Measurements from ENCODE around the gene CC2D1A. TPM values are rescaled to one million over a fixed set of nuclear protein-coding genes. Genes with fewer than 3 reads are reported as not detected.

Gene CC2D1A
- total RNA-seq, 1 donor from 2014 or later = 128 TPM

DNA sequence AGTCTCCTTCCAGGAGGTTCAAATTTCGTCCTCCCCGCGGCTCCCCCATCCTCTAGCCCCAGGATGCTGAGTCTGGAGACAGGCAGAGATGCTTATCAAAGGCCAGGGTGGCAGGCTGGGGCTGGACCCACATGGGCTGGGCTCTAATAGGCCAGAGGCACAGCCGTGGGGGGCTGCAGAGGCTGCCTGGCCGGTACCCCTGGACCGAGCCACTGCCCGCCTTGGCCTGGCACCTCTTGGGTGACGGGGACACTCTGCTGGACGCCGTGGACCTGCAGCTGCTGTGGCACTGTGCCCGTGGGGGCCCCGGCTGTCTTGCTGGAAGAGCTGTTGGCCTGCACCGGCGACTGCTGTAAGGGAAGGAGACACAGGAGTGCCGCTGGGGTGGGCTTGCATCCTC is 74.3 kb downstream of the CC2D1A start:
- Histone ChIP-seq H3K36me3 (peaks cover 0 to 6% of the 10 kb centered on the region in 2 donors), H3K4me3 (no peak overlapping the region), H3K9me3 (no peaks in the 10 kb centered on the region), H3K27ac (no peak overlapping the region), H3K27me3 (no peaks in the 10 kb centered on the region), H3K4me1 (peaks cover 4 to 18% of the 10 kb centered on the region in 2 donors)
- no peak for DNase-seq (ENCODE audit: low spot score in 2 of 2)
- TF ChIP-seq CTCF (IDR thresholded peaks at IDR 0.05) = no peak
- intact Hi-C loops (cut with DNase I) = no loop called here

Other genes with a start within 250 kb of the CC2D1A start
- 89.9 TPM for gene MRI1, start 141.7 kb upstream of the CC2D1A start, total RNA-seq
- 163 TPM for gene C19orf53, start 131.7 kb upstream of the CC2D1A start, total RNA-seq
- 23.2 TPM for gene ZSWIM4, start 110.8 kb upstream of the CC2D1A start, total RNA-seq
- gene NANOS3, start 29.1 kb upstream of the CC2D1A start, total RNA-seq = not detected
- not detected for gene BRME1, start 84 bp upstream of the CC2D1A start, total RNA-seq
- gene PODNL1, start 32.2 kb downstream of the CC2D1A start, total RNA-seq = 12.9 TPM
- gene DCAF15, start 46.3 kb downstream of the CC2D1A start, total RNA-seq = 35.0 TPM
- 3.3 TPM for gene RFX1, start 100.1 kb downstream of the CC2D1A start, total RNA-seq
- gene RLN3, start 121.9 kb downstream of the CC2D1A start, total RNA-seq = not detected
- 4.2 TPM for gene IL27RA, start 125.6 kb downstream of the CC2D1A start, total RNA-seq
- 1.7 TPM for gene PALM3, start 155.9 kb downstream of the CC2D1A start, total RNA-seq
- gene MISP3, start 166.6 kb downstream of the CC2D1A start, total RNA-seq = 6.0 TPM
- not detected for gene C19orf67, start 179.6 kb downstream of the CC2D1A start, total RNA-seq
- 9.4 TPM for gene SAMD1, start 184.6 kb downstream of the CC2D1A start, total RNA-seq
- 92.6 TPM for gene PRKACA, start 211.6 kb downstream of the CC2D1A start, total RNA-seq
- gene ASF1B, start 230.4 kb downstream of the CC2D1A start, total RNA-seq = 7.8 TPM